GM12878 (cell line): ENCODE measurements around the gene ZNF419. TPM values are rescaled to one million over a fixed set of nuclear protein-coding genes. Genes with fewer than 3 reads are reported as not detected.
A peak's percentile ranks its signal among the peaks of the same experiment; 100 is the strongest.

Experiments
- BHLHE40 ChIP-seq, 2 experiments: fragments of 450-650 bp in 1 of 2; IDR thresholded peaks; 2 replicates each; pipeline ENCODE4 v1.6.1; 2011 to 2017; ENCODE audit warnings: low read depth in 2 of 2, borderline replicate concordance in 1 of 2, improper control_type of control experiment in 1 of 2, low read length in 1 of 2, mild to moderate bottlenecking in 1 of 2
- CBX3 ChIP-seq: fragments of 200-600 bp; sonication (generic); IDR thresholded peaks from 2 replicates; pipeline ENCODE4 v1.6.1; 2016; ENCODE audit warnings: low read depth, borderline replicate concordance
- CREB1 ChIP-seq: IDR thresholded peaks from 2 replicates; pipeline ENCODE4 v1.6.1; 2012; ENCODE audit warnings: low read depth, mild to moderate bottlenecking, inconsistent platforms
- EED ChIP-seq: sonication (generic); IDR thresholded peaks from 2 replicates; pipeline ENCODE4 v1.6.1; 2016; ENCODE audit warnings: antibody characterized with exemption, low read depth
- FOS ChIP-seq: IDR thresholded peaks from 3 replicates; pipeline ENCODE4 v1.6.1; 2011; ENCODE audit warnings: borderline replicate concordance; ENCODE audit not compliant: insufficient read length; ENCODE audit errors: extremely low read depth
- GABPA ChIP-seq: IDR thresholded peaks from 2 replicates; pipeline ENCODE4 v1.6.1; 2014; ENCODE audit warnings: antibody characterized with exemption, low read depth, mild to moderate bottlenecking, inconsistent platforms
- HDAC6 ChIP-seq: fragments of 200-600 bp; sonication (generic); IDR thresholded peaks from one replicate; pipeline ENCODE4 v1.8.0; 2017; ENCODE audit warnings: antibody characterized with exemption; ENCODE audit not compliant: unreplicated experiment
- HDGF ChIP-seq: fragments of 450-650 bp; IDR thresholded peaks from 2 replicates; pipeline ENCODE4 v1.6.1; 2016; ENCODE audit warnings: antibody characterized with exemption
- IRF5 ChIP-seq: fragments of 450-650 bp; IDR thresholded peaks from 2 replicates; pipeline ENCODE4 v1.6.1; 2017; ENCODE audit warnings: borderline replicate concordance
- JUND ChIP-seq: IDR thresholded peaks from 2 replicates; pipeline ENCODE4 v1.6.1; 2012; ENCODE audit warnings: low read depth, mild to moderate bottlenecking, low read length, improper control_type of control experiment, moderate library complexity
- KAT2A ChIP-seq: conservative IDR thresholded peaks from 2 replicates; pipeline ENCODE4 v1.6.1; 2011; ENCODE audit warnings: low read depth, low read length; ENCODE audit not compliant: control insufficient read depth
- NR2C1 ChIP-seq: fragments of 450-650 bp; IDR thresholded peaks from 2 replicates; pipeline ENCODE4 v1.6.1; 2017; ENCODE audit warnings: antibody characterized with exemption, mild to moderate bottlenecking, moderate library complexity
- RB1 ChIP-seq: fragments of 450-650 bp; formaldehyde crosslinking; IDR thresholded peaks from 2 replicates; pipeline ENCODE4 v1.6.1; 2017; ENCODE audit warnings: mild to moderate bottlenecking, borderline replicate concordance
- REST ChIP-seq: IDR thresholded peaks from 2 replicates; pipeline ENCODE4 v1.6.1; 2012; ENCODE audit warnings: mild to moderate bottlenecking, low read depth, low read length
- SP1 ChIP-seq: IDR thresholded peaks from one replicate; pipeline ENCODE4 v1.6.1; 2011; ENCODE audit warnings: low read depth, low read length
- SREBF2 ChIP-seq: IDR thresholded peaks from 2 replicates; pipeline ENCODE4 v1.6.1; 2012; ENCODE audit warnings: mild to moderate bottlenecking, low read length
- STAT3 ChIP-seq: IDR thresholded peaks from 2 replicates; pipeline ENCODE4 v1.6.1; 2011; ENCODE audit warnings: low read depth, low read length, improper control_type of control experiment
- SUPT20H ChIP-seq: IDR thresholded peaks from 2 replicates; pipeline ENCODE4 v1.6.1; 2011; ENCODE audit warnings: low read depth, mild to moderate bottlenecking, low read length, moderate library complexity, borderline replicate concordance; ENCODE audit not compliant: control insufficient read depth
- TCF12 ChIP-seq: IDR thresholded peaks from 2 replicates; pipeline ENCODE4 v1.6.1; 2011; ENCODE audit warnings: low read depth, mild to moderate bottlenecking, low read length
- YY1 ChIP-seq: IDR thresholded peaks from 2 replicates; pipeline ENCODE4 v1.6.1; 2011; ENCODE audit warnings: low read depth, mild to moderate bottlenecking, low read length
- ZBED1 ChIP-seq: IDR thresholded peaks from 2 replicates; pipeline ENCODE4 v1.6.1; 2016; ENCODE audit warnings: borderline replicate concordance
- ZNF24 ChIP-seq: fragments of 450-650 bp; IDR thresholded peaks from 2 replicates; pipeline ENCODE4 v1.6.1; 2017; ENCODE audit warnings: antibody characterized with exemption, mild to moderate bottlenecking
- ZNF592 ChIP-seq: fragments of 450-650 bp; IDR thresholded peaks from 2 replicates; pipeline ENCODE4 v1.6.1; 2017; ENCODE audit warnings: mild to moderate bottlenecking, moderate library complexity
- polyA plus RNA-seq, 11 experiments: library from polyadenylated mRNA; depleted of rRNA in 4 of 11; unstranded in 6 of 11; stranded (reverse) in 5 of 11; fragments of >200 nt; fragmentation: Nextera tagmentation in 4 of 11; fragmentation: Illumina TruSeq in 1 of 11; extraction: Ambion mirVana in 4 of 11; extraction: Trizol in 1 of 11; gene quantifications; 1 replicate in 1 of 11; 2 replicates in 10 of 11; pipeline versions ENCODE4 v1.2.1 to v1.2.3, GENCODE V29; 2011 to 2016; ENCODE audit warnings: inconsistent platforms in 2 of 11, missing spikeins in 2 of 11, low read depth in 1 of 11
- total RNA-seq, 4 experiments: library from RNA; depleted of rRNA in 3 of 4; stranded (reverse); fragments of >200 nt in 3 of 4; fragmentation: Illumina TruSeq in 1 of 4; extraction: Trizol in 1 of 4; gene quantifications; 2 replicates each; pipeline versions ENCODE4 v1.2.1 to v1.2.3, GENCODE V29; 2013 to 2021

ZNF419 gene
- total and polyA plus RNA-seq, 10 of the 15 experiments (the other 5 are each of a cell fraction or from before 2014, with no cell fraction given), result 0.98 to 12.8 (median 7.3) TPM

DNA sequence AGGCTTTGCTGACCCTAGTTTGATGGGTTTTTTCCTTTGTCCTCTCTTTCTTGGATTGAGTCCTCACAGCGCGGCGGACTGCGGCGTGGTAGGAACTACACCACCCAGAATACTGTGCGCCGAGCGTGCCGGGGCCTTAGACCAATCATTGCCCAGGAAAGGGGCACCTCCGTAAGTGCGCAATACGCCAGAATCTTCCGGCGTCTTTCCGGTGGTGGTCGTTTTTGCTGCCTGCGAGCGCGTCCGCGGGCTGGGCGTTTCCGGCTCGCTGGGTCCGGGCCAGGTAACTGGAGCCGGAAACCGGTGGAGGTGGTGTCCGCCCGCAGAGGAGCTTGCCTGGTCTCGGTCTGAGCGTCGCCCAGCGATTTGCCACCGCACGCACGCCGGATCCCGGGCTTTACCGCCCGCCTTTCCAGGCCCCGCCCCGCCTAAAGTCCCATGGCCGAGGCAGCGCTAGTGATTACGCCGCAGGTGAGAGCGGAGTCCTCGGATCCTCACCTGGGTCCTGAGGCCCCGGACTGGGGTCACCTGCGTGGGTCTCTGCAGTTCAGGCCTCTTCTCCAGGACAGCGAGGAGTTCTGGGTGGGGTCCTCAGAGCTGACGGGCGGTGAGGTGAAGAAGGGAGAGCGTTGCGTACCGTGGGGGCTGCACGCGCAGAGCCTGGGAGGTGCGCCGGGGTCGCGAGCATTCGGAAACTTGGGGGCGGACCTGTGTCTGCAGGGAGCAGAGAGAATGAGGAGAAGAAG lies 39.8 kb downstream of the ZNF419 start, which contains the start of gene ZNF549 (continued):
- TF ChIP-seq ZNF592 (no peak), RB1 (peak; percentile 38; the same call in 1 of the 2 replicates), FOS (no peak), HDAC6 (no peak), SREBF2 (no peak), HDGF (no peak), YY1 (peak; percentile 41; the same call in 1 of the 2 replicates), SUPT20H (no peak), EED (no peak), SP1 (peak; percentile 29), TCF12 (no peak), GABPA (peak; percentile 89), IRF5 (no peak), STAT3 (no peak), ZBED1 (no peak), BHLHE40 (IDR thresholded peaks at IDR 0.05; ENCODE audit: borderline replicate concordance in 1 of 2, low read depth in 2 of 2, low read length in 1 of 2) (peak; percentile 72 to 88; a peak in 3 of 4 replicates), REST (no peak), CBX3 (no peak), JUND (no peak), ZNF24 (no peak), NR2C1 (no peak), KAT2A (no peak), CREB1 (peak; percentile 85)
